Mesenteric fat pad (tissue), 1 donor: ENCODE results near the gene ABCC1. TPM values are rescaled to one million over a fixed set of nuclear protein-coding genes. Genes with fewer than 3 reads are reported as not detected.
"Not testable (repeated sequence)": the region's sequence is repeated elsewhere in the genome, so short reads cannot be mapped to it uniquely, and the experiment has no call there.

Source experiments
- DNase-seq: peaks from one replicate; pipeline ENCODE4 v3.0.0-alpha.2; 2020; ENCODE audit warnings: low spot score
- total RNA-seq: library from RNA; stranded (reverse); fragmentation: NEBNext Ultra II Directional; extraction: Animal tissue kit (Norgen Biotek cat#: 25700); gene quantifications from one replicate; pipeline ENCODE4 v1.2.1, GENCODE V29; 2021
- donor health status: DM: yes; HTN: yes; CAD: no.

The ABCC1 gene
- total RNA-seq, 1 donor from 2014 or later = 42.8 TPM

DNA sequence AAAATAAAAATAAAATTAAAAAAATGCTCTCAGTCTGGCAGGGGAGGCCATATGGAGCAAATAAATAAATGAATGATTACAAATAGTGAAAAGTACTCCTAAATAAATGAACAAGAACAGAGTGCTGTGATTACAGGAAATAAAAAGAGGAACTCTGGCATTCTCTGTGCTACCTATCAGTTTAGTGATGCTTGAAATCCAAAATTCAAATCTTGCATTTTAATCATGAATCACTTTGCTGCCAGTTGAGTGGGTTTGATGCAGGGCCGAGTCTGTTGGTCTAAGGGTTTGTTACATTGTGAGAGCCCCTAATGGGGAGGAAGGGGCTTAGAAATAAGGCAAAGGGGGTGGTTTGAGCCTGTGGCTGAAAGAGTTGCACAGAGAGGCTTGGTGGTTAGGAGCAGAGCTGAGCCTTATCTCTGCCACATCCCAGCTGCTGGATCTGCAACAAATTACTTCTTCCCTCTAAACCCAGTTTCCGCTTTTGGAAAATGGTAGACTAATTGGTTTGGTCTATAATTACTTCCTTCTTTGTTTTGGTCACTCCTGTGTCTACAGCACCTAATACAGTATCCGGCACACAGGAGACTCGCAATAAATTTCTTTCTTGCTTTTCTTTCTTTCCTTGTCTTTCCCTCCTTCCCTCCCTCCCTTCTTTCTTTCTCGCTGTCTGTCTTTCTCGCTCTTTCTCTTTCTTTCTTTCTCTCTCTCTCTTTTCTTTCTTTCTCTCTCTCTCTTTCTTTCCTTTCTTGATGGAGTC, 6.3 kb upstream of the ABCC1 start:
- DNase-seq = no peak

DNA sequence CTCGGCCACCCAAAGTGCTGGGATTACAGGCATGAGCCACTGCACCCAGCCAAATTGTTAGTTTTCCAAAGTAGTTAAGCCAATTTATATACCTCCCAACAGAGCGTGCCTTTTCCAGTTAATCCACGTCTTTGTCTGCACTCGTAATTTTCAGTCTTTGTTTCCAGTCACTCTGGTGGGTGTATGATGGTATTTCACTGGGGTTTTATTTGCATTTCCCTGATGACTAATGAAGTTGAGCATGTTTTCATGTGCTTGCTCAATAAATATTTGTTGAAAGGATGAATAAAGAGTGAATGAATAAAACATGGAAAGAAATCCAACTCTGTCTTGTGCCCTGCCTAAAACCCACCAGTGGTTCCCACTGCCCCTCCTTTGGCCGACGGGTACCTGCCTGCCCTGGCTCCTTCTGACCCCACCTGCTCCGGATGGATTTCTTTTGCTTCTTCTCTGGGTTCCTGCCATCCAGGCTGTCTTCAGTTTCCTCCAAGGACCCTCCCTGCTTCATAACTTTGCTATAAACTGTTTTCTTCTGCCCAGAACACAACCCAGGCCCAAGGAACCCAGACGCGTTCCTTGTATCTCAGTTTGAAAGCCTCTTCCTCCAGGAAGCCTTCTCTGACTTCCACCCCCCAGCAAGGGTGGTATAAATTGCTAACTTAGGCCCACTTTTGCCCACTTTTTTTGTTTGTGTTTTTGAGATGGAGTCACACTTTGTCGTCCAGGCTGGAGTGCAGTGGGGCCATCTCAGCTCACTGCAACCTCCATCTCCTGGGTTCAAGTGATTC, 3.0 kb upstream of the ABCC1 start:
- DNase-seq = no peak

DNA sequence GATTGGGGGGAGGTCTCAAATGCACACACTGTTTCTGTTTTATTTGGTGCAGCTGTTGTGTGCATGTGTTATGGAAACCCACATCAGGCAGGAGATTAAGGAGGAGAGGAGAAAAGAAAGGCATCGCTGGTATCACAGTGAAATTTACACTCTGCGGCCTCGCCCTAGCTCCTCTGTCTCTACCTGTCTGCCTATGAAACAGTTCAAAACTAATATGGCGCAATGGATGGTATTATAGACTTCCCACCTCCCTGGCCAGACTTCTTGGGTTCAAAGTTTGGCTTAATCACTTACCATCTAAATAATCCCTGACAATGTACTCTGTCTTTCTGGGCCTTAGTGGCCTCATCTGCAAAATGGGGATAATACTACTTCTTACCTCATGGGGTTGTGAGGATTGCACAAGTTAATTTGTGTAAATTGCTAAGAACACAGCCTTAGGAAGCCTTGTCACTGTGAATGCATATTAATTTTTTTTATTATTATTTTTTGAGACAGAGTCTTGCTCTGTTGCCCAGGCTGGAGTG, 1.4 kb upstream of the ABCC1 start:
- DNase-seq = no peak

DNA sequence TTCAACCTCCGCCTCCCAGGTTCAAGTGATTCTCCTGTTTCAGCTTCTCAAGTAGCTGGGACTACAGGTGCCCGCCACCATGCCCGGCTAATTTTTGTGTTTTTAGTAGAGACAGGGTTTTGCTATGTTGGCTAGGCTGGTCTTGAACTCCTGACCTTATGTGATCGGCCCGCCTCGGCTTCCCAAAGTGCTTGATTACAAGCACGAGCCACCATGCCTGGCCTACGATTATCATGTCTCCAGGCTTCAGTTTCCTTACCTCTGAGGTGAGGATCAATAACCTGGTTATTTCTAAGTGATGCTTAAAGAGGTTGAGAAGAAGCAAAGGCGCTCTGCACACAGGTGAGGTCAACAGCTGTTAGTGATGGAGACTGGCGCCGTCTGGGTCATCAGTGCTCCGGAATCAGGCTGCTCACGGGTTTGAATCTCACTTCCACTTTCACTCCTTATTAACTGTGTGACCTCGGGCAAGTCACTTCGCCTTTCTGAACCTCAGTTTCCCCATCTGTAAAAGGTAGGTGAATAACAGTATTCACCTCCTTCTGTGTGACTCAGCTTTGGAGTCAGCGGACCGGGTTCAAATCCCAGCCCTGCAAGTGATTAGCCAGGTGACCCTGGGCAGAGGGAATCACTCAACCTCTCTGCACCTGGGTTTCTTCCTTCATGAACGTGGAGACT, 745 bp upstream of the ABCC1 start:
- no peak for DNase-seq

DNA sequence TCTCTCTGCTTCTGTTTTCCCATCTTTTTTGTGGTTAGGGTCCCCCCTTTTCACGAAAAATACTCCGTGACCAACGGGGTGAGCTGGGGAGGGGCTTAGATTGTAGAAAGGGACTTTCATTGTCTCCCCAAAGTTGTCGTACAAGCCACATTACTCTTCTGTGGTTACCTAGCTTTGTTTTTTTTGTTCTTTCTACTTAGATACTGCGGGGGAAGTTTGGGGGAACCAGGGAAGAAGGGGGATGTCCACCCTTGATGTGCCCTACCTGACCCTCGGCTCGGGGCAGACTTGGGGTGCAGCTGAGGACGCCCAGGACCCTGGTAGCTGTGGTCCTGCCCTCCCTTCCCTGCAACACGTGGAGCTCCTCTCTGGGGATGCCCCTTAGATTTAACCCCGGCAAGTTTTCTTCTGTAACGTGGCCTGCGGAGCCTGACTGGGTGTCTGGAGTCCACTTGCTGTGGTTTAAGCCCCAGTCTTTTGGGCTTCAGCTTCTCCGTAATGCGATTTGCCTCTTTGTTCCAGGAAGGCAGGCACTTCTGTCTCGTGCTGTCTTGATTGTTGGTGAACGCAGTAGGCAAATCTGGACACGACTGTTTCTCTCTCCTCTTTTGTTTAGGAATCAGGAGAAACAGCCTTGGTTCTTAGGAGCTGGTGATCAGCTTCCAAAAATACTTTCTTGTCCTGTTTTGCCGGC, 892 bp downstream of the ABCC1 start:
- no peak for DNase-seq

DNA sequence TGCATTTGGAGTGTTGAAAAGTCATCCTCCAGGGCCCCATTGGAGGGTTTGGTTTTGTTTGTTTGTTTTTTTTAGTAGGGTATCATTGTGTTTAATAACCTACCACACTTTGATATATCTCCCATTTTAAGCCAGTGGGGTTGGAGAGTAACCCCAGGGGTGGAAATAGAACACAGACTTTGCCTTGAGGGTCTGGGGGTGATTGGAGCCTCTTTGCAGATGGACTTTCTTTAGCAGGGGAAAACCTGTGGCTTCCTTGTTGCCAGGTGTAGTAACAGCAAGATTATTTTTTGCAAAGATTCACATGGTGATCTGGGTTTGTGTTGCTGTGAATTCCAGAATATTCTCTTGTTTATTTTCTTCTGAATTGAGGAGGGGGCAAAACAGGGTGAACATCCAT, 1.5 kb downstream of the ABCC1 start:
- no peak for DNase-seq

DNA sequence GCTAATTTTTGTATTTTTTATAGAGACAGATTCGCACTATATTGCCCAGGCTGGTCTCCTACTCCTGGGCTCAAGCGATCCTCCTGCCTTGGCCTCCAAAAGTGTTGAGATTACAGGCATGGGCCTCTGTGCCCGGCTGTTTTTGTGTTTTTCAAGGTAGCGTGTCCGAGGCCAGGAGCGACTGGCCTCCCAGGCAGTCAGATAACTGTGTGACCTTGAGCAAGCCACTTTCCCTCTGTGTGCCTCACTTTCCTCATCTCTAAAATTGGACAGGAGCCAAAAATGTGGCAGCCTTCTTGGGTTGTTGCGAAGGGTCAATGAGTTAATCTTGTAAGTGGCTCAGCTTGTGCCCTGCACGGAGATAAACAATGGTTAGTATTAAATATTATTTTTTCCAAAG, 2.4 kb downstream of the ABCC1 start:
- no peak for DNase-seq

DNA sequence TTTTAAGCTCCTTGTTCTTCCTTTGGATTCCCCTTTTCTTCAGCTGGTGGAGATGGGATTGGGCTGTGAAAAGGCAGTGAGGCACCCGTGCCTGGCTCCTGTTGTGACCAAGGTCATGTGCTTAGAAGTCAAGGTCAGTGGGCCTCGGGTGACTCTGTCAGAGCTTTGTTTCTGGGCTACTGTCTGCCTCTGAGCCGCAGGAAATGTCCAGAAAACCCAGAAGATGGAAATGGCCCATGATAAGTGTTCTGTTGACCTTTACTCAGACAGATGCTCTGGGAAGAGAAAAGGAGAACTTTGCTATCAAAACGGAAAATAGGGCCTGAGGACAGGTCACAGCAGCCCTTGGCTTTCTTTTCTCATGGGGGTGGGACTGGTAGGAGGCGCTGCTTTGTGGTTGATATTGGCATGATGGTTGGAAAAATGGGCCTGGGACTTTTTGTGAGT, 2.9 kb downstream of the ABCC1 start:
- no peak for DNase-seq

DNA sequence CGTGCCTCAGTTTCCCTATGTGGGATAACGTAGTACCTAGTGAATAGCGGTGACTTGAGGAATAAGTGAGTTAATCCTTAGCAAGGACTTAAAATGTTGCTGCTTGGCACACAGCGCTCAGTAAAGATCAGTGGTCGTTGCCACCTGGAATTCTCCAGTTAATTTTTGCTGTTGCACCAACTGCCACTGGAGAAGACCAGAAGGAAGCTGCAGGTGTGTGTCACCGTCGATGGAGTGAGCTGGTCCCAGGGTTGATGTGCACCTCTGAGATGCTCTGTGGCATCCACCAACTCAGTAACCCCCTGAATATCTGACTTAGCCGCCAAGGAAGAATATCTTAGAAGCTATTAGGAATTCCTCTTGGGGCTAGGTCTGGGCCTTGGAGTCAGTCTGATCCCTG, 4.1 kb downstream of the ABCC1 start:
- DNase-seq = no peak

DNA sequence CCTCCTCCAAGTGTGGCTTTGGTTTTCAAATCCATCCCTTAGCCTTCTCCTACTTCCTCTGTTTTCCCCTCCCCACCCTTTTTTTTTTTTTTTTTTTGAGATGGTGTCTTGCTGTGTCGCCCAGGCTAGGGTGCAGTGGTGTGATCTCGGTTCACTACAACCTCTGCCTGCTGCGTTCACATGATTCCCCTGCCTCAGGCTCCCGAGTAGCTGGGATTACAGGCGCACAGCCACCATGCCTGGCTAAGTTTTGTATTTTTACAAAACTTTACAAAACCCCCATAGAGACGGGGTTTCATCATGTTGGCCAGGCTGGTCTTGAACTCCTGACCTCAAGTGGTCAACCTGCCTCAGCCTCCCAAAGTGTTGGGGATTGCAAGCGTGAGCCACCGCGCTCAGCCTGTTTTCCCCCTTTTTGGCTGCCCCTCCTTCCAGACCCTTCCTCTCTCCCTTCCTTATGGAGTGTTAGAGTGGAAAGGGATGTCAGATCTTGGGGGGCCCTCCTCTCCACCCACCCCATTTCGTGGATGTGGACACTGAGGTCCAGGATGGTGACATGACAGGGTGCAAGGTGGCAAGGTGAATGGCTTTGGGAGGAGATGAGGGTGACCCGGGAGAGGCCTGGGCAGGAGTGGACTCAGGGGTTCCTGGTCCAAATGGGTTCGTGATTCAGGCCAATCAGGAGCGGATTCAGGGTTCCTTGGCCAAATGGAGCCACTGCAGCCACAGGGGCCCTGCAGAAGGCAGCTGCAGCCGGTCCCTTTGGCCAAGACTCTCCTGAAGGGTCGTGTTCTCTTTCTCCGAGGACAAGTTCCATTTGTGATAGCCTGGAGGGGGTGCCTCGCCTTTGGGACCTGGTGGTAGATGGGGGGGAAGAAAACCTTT, 4.8 kb downstream of the ABCC1 start:
- no peak for DNase-seq

DNA sequence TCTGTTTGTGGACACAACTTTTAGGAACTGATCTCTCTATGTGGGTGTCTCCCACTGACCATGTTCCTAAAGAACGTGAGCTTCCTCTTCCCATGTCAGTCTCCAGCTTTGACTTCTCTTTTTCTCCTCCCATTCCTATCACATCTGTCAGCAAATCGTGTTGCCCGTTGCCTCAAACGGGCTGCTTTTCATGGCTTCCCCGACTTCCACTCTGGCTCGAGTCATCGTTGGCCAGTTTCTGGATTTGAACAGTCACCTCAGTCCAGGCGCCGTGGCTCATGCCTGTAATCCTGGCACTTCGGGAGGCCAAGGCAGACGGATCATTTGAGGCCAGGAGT, 5.4 kb downstream of the ABCC1 start:
- DNase-seq = no peak

DNA sequence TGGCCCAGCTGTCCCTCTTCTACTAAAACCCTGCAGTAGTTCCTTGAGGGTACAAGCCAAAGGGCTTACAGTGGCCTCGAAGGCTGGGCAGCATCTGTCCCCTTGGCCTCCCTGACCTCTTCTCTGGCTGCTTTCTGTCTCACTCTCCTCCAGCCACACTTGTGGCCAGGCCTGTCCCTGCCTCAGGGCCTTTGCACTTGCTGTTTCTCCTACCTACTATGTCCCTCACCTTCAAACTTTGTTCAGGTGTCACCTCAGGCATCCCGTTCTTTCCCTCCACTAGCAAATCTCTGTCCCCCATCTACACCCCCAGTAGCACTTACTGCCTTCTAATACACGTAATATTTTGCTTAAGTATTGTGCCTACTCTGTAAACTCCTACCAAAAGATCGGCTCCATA, 6.0 kb downstream of the ABCC1 start:
- DNase-seq = no peak

DNA sequence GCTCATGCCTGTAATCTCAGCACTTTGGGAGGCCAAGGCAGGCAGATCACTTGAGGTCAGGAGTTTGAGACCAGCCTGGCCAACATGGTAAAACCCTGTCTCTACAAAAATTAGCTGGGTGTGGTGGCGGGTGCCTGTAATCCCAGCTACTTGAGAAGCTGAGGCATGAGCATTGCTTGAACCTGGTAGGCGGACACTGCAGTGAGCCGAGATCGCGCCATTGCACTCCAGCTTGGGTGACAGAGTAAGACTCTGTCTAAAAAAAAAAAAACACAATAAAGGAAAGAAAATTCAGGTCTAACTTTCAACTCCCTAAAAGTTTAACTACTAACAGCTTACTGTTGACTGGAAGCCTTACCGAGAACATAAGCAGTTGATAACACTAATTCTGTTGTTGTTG, 6.7 kb downstream of the ABCC1 start:
- not testable (repeated sequence) for DNase-seq

DNA sequence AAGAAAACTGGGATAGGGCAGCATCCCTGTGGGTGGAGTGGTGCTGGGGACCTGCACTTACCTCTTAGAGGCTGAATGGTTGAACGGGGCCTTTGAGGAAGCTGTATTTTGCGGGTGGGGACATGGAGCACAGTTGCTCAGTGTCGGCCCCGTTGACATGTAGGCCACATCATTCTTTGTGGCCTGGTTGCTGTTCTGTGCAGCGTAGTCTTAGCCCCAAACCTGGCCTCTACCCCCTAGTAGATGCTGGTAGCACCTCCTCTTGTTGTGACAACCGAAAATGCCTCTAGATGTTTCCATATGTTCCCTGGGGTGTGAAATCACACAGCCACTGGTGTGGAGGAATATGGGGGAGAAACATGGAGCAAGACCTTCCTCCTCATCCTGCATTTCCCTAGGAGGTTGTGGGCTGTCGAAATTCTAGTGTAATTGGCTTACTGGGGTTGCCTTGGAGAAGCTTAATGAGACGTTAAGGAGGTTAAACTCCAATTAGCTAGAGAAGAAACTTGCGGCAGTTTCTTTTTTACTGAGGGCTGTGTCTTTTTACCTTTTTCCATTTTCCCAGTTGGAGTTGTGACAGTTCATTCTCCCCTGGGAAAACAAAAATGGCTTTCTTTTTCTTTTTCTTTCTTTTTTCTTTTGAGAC, 9.4 kb downstream of the ABCC1 start:
- DNase-seq = no peak

DNA sequence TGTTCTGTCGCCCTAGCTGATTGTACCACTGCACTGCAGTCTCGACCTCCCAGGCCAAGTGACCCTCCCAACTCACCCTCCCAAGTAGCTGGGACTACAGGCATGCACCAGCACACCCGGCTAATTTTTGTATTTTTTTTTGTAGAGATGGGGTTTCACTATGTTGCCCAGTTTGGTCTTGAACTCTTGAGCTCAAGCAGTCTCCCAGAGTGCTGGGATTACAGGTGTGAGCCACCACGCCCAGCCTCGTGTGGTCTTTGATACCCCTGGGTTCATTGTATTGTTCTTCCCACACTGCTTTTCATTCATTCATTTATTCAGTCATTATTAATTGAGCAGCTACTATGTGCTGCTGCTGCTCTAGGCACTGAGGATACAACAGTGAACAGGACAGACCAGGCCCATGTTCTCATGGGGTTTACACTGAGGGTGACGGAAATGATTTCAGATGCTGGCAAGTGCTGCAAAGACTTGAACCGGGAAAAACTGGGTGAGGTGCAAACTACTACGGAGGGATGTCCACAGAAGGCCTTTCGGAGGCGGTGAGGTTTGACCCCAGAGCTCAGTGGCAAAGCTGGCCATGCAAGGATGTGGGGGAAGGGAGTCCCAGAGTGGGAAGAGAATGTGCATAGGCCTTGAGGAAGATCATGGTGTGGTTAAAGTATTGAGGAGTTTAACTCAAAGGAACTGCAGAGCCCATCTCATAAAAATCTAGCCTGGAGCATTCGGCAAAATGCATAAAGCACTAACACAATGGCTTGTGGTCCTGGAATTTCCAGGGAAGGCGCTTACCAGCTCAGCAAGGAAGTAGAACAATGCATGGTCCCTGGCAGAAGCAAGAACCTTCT, 10.9 kb downstream of the ABCC1 start:
- DNase-seq = no peak

DNA sequence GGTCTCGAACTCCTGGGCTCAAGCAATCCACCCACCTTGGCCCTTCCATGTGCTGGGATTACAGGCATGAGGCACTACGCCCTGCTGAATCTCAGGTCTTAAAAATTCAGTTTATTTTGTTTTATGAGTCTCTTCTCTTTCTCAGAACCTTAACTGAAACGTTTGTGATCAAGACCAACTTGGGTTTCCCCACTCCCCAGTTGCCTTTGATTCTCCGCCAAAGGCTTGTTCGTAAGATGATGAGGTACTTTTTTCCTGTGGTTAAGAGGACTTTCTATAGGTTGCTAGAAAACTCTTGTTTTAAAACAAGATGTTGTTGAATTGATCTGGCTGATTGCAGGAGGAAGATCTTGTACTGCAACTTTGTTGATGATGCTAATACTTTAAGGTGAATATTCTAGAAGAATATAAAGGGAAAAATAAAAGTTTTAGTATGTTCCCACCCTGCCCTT, 11.7 kb downstream of the ABCC1 start:
- DNase-seq = no peak

DNA sequence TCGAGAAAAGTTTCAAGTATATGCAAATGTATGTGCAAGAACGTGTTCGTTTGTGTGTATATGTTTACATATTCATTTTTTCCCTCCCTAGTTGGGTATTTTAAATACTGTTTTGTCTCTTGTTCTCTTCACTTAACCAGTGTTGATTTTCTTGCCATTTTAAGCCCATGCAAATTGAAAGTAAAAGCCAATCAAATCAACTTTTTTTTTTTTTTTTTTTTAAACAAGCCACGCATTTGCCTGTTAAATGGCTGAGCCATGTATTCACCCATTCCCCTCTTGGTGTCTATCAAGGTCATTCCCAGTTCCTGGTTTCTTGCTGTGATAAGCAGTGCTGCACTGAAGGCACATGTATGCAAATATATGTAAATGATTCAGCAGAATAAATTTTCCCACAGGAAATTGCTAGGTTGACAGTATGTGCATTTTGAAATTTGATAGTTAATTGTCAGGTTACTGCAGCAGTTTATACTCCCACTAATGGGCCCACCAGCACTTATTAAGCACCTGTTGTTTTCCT, 12.2 kb downstream of the ABCC1 start:
- DNase-seq = no peak

DNA sequence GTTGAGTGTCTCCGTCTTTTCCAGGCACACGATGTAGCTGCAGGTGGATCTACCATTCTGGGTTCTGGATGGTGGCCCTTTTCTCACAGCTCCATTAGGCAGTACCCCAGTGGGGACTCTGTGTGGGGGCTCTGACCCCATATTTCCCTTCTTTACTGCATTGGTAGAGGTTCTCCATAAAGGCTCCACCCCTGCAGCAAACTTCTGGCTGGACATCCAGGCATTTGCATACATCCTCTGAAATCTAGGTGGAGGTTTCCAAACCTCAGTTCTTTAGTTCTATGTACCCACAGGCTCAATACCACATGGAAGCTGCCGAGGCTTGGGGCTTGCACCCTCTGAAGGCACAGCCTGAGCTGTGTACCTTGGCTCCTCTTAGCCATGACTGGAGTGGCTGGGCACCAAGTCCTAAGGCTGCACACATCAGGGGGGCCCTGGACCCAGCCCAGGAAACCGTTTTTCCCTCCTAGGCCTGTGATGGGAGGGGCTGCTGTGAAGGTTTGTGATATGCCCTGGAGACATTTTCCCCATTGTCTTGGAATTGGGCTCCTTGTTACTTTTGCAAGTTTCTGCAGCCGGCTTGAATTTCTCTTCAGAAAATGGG, 14.0 kb downstream of the ABCC1 start:
- DNase-seq = no peak
